ENCODE results near the gene MED4.

Gene MED4, protein sequence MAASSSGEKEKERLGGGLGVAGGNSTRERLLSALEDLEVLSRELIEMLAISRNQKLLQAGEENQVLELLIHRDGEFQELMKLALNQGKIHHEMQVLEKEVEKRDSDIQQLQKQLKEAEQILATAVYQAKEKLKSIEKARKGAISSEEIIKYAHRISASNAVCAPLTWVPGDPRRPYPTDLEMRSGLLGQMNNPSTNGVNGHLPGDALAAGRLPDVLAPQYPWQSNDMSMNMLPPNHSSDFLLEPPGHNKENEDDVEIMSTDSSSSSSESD

GRCh38 chr13:48094781-48095502 is at the start of gene MED4:
TSS of gene MED4 (minus strand) at chr13:48095104. CDS start at chr13:48095078, 26 bp downstream.
- DNase-seq (ENCODE audit: low read depth in 2 of 2) = peak; percentile 91 to 95

GRCh38 chr13:48144413-48145035 is 49.6 kb upstream of the MED4 start:
- DNase-seq (ENCODE audit: low read depth in 2 of 2) = no peak

GRCh38 chr13:48142436-48142835 is 47.5 kb upstream of the MED4 start:
- no peak for DNase-seq (ENCODE audit: low read depth in 2 of 2)

- no peak for DNase-seq (ENCODE audit: low read depth in 2 of 2)
These were observed 43.4 kb upstream of the MED4 start for GRCh38 chr13:48138270-48138669.

GRCh38 chr13:48132961-48133360 is 38.1 kb upstream of the MED4 start:
- no peak for DNase-seq (ENCODE audit: low read depth in 2 of 2)

- DNase-seq (ENCODE audit: low read depth in 2 of 2) = no peak
These were observed 36.6 kb upstream of the MED4 start for GRCh38 chr13:48131533-48131932.

DNA sequence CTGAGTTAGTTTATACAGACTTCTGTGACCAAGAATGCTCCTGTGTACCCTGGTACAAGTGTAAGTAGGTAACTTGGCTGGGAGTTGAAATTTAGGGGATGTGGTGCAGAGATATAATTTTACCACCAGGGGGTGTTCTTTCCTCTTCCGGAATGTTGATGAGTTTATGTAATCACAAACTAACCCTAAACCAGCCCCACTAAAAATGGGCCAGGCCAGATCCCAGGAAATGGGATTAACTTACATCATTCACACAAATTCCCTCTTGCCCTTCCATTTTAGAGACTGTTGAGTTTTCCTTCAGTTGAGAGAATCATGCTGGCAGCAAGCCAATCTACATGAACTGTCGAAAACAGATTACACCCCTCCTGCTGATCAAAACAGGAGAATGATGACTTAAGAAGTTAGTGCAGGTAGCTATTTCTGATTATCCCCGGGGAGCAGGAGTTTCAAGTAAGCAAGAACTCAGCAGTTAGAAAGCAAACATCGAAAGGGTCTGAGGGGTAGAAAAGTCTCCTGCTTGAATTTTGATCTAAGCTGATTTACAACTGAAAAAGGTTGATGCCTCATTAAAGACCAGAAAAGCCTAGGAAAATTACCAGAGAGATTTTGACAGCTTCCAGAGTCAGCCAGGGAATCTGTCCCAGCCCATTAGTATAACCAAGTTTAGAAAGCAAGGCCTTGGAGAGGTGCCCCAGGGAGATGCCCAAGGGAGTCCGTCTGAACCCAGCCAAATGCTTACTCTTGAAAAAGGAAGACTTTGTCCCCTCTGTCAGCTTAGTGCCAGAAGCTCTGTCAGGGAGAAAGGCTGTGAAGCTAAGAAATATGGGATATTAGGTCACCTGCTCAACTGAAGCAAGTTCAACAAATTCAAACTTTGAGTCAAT is 32.3 kb upstream of the MED4 start:
- no peak for DNase-seq (ENCODE audit: low read depth in 2 of 2)

DNA sequence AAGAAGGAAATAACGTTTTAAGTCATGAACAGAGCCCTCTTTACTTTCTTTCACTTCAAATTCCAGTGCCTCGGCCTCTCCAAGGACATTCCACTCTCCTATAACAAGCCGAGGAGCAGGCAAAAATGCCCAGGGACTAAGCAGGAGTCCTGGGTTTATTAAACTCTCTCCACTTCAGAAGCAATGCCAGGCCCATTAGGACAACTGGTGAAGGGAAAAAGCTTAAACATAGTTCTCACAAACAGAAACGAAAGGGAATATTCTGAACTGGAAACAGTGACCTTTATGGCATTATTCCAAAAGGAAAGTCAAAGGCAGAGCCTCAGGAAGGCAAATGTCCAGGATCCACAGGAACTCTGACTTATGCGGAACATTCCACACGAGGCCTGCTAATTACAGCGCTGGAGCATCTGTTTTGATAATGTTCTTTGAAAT is 30.9 kb upstream of the MED4 start:
- no peak for DNase-seq (ENCODE audit: low read depth in 2 of 2)

DNA sequence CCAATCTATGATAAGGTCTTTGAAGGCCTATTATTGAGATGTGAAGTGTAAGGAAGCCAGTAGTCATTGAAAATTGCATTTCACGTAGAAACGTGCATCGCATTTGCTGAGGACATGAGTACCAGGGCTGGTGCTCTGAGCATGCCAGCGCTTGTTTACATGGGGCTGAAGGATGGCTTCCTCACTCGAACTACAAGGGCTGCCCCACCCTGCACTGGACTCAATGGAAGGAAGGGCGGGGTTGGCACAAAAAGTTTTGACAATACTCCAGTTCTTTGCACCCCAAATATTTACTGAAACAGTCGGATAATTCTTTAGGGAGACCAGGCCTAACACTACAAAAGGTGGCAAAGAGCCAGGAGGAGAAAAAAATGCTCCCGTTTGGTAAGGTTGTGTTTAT is 28.9 kb upstream of the MED4 start:
- DNase-seq (ENCODE audit: low read depth in 2 of 2) = no peak

- no peak for DNase-seq (ENCODE audit: low read depth in 2 of 2)
These were observed 26.8 kb upstream of the MED4 start for GRCh38 chr13:48121733-48122132.

- DNase-seq (ENCODE audit: low read depth in 2 of 2) = no peak
These were observed 25.3 kb upstream of the MED4 start for GRCh38 chr13:48120241-48120640.

DNA sequence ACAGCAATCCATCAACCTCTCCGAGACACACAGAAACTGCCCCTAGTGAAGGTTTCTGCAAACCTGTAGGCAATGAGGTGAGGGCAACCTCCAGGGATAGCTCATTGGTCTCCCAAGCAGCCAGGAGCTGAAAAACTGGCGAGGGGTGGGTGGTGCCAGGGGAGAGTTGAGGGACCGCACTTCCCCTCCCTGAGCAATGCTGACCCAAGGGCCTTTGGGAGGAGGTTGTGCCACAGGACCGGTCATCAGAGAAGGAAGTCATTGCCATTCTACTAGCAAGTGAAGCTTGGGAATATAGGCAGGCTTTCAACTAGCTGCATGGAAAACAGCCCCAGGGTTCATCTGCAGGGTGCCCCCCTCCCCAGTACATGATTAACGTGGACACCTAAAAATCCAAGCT is 23.1 kb upstream of the MED4 start:
- no peak for DNase-seq (ENCODE audit: low read depth in 2 of 2)

DNA sequence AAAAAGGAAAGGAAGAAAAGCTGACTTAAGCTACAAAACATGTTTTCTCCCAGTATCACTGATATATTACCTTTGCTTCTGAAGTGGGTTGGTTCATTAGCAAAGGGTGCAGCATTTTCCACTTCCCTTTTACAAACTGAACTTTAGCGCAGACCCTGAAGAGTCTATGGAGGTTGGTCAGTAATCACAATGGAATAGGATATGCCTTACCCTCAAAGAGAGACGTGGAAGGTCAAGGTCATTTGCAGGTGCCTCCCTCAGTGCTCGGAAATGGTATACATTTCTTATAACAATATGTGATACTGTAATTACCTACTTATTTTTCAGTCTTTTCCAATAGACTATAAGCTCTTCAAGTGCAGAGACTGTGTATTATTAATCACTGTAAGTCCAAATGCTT is 21.9 kb upstream of the MED4 start:
- no peak for DNase-seq (ENCODE audit: low read depth in 2 of 2)

DNA sequence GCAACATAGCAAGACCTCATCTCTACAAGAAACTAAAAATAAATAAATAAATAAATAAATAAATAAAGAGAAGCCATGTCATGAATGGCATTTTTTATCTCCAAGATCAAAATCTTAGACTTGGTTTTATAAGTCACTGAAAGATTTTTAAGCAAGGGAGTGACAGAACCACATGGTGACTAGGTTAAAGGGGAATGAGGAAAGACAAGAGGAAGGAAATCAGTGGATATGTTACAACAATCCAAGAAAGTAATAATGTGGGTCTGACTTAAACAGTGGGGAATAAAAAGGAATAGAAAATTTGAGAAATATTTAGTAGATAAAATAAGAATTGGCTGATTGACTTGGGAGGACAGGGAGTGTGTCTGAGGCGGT is 18.8 kb upstream of the MED4 start:
- DNase-seq (ENCODE audit: low read depth in 2 of 2) = no peak

DNA sequence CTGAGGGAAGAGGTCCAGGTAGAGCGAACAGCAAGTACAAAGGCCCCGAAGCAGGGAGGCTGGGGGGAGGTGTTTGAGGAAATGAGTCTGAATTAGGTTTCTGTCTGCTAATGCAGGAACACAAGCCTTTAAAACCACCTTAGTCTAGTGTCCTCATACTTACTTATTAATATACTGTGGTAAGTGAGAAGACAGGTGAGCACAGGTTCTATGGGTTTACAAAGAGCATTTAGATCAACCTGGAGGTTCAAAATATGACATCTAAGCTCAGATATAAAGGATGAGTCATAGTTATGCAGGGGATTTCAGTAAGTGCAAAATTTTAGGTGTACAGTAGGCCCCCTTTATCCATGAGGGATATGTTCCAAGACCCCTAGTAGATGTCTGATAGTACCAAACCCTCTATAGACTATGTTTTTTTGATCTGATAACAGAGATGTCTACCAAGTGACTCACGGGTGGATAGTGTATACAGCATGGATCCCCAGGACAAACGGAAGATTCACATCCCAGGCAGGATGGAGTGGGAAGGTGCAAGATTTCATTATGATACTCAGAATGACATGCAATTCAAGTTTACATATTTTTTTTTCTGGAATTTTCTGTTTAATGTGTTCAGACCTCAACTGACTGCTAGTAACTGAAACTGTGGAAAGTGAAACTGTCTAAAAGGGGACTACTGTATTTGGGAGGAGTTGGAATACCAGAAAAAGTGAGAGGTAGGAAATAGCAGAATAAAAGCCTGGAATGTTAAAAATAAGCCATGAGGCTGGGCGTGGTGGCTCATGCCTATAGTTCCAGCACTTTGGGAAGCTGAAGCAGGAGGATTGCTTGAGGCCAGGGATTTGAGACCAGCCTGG is 18.2 kb upstream of the MED4 start:
- DNase-seq (ENCODE audit: low read depth in 2 of 2) = no peak

DNA sequence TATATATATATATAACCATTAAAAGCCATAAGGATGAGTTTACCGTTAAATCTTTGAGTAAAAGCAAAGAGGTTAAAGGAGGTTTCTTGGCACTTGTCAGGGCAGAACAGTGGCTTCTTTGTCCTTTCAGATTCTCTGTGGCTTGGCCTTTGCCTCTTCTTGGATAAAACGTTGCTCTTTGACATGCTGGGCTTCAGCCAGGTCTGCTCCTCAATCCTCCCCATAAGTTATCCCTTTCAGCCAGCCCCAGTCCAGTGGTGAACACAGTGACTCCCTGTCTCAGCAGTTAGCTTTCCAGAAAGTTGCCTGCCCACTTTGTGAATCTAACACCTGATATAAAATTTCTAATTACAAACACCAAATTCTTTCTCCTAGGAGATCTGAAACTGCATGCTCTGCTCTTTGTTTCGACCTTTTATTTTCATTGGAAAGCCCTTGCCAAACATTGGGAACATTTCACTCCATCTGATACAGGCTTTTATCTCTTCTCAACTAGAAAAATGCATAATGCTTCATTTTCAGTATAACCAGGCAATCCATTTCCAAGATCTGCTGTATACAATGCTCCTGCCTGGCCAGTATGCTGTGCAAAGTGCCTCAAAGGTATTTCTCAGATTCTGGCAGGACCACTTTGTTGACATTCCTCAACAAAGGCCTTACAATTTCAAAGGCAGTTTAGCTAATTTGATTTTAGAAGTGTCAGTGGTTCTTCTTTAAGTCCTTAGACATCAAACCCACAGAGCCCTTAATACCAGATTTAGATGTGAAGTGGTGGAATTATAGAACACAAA is 16.2 kb upstream of the MED4 start:
- no peak for DNase-seq (ENCODE audit: low read depth in 2 of 2)

- DNase-seq (ENCODE audit: low read depth in 2 of 2) = no peak
These were observed 15.4 kb upstream of the MED4 start for GRCh38 chr13:48110132-48110868.

GRCh38 chr13:48108106-48108505 is 13.2 kb upstream of the MED4 start:
- no peak for DNase-seq (ENCODE audit: low read depth in 2 of 2)

DNA sequence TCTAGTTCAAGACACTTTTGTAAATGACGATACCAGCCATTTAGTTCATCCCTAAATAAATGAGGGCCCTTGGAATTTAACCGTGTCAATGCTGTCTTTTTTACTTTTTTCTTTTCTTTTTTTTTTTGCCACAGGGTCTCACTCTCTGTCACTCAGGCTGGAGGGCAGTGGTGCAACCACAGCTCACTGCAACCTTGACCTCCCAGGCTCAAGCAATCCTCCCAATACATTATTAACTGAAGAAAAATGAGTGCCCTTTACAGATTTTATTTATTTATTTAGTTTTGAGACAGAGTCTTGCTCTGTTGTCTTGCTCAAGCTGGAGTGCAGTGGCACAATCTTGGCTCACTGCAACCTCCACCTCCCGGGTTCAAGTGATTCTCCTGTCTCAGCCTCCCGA is 2.9 kb upstream of the MED4 start:
- DNase-seq (ENCODE audit: low read depth in 2 of 2) = no peak

DNA sequence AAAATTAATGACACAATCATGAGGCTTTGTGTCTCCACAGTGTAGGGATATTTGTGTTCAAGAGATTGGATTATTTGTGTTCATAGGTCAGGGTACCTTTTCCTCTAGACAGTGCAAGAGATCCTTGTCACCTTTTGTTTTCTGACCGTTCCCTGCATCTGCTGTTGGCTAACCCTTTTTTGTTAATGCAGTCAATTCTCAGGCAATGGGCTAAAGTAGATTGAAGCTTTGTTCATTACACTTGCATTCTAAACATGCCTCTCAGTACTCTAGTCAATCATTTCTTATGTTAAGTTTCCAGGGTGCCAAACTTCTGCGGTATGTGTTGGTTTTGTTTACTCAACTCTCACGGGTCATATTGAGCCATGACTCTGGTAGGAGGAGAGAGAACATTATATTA is 1.8 kb upstream of the MED4 start:
- no peak for DNase-seq (ENCODE audit: low read depth in 2 of 2)

All from activated CD8-positive, alpha-beta memory T cell treated with anti-CD3 and anti-CD28 coated beads for 4 hours (primary cell).